Smooth muscle cell (in vitro differentiated cells): Measurements from ENCODE around the gene HPS1. TPM values are rescaled to one million over a fixed set of nuclear protein-coding genes. Genes with fewer than 3 reads are reported as not detected.

Source experiments
- DNase-seq: peaks from one replicate; lab custom pipeline; 2025; ENCODE audit not compliant: unreplicated experiment; lab: John Stamatoyannopoulos, UW
- H2AFZ ChIP-seq: fragments of 200-600 bp; sonication (generic); 2 replicates; pipeline ENCODE4 v1.6.0; 2016; ENCODE audit warnings: antibody characterized with exemption, low read depth, mild to moderate bottlenecking
- H3F3A ChIP-seq: fragments of 200-600 bp; sonication (generic); 2 replicates; pipeline ENCODE4 v1.6.0; 2017; ENCODE audit warnings: antibody characterized with exemption, low read depth
- H3K27ac ChIP-seq: fragments of 200-600 bp; sonication (generic); 2 replicates; pipeline ENCODE4 v1.5.1; 2016; ENCODE audit warnings: low read depth, mild to moderate bottlenecking
- H3K27me3 ChIP-seq: fragments of 200-600 bp; sonication (generic); 2 replicates; pipeline ENCODE4 v1.6.1; 2016; ENCODE audit warnings: low read depth, mild to moderate bottlenecking
- H3K36me3 ChIP-seq: fragments of 200-600 bp; sonication (generic); 2 replicates; pipeline ENCODE4 v1.5.1; 2016; ENCODE audit warnings: low read depth
- H3K4me1 ChIP-seq: fragments of 200-600 bp; sonication (generic); 2 replicates; pipeline ENCODE4 v1.5.1; 2016; ENCODE audit warnings: low read depth
- H3K4me2 ChIP-seq: fragments of 200-600 bp; sonication (generic); 2 replicates; pipeline ENCODE4 v1.6.0; 2016; ENCODE audit warnings: mild to moderate bottlenecking
- H3K4me3 ChIP-seq: fragments of 200-600 bp; sonication (generic); 2 replicates; pipeline ENCODE4 v1.5.1; 2016; ENCODE audit warnings: mild to moderate bottlenecking
- H3K79me2 ChIP-seq: fragments of 200-600 bp; sonication (generic); 2 replicates; pipeline ENCODE4 v1.6.0; 2016; ENCODE audit warnings: low read depth, mild to moderate bottlenecking
- H3K9ac ChIP-seq: fragments of 200-600 bp; sonication (generic); 2 replicates; pipeline ENCODE4 v1.6.0; 2016; ENCODE audit warnings: low read depth
- H3K9me3 ChIP-seq: fragments of 200-600 bp; sonication (generic); replicated peaks from 2 replicates; pipeline ENCODE4 v1.5.1; 2016; ENCODE audit warnings: low read depth
- H4K20me1 ChIP-seq: fragments of 200-600 bp; sonication (generic); 2 replicates; pipeline ENCODE4 v1.6.0; 2016; ENCODE audit warnings: low read depth
- WGBS: methylation state at CpG from one replicate; pipeline ENCODE4 v1.1.7; 2016; ENCODE audit warnings: low lambda C conversion rate; 5-methylcytosine and 5-hydroxymethylcytosine counted together
- polyA plus RNA-seq: library from polyadenylated mRNA; unstranded; fragments of >200 nt; fragmentation: Nextera tagmentation; extraction: Ambion mirVana; gene quantifications from 2 replicates; pipeline ENCODE4 v1.2.1, GENCODE V29; 2016
- total RNA-seq: library from RNA; depleted of rRNA; stranded (reverse); fragments of >200 nt; gene quantifications from 2 replicates; pipeline ENCODE4 v1.2.3, GENCODE V29; 2014
- TF ChIP-seq, protein P1 (sequence below): fragments of 200-600 bp; sonication (generic); IDR thresholded peaks from 2 replicates; pipeline ENCODE4 v1.5.1; 2017; ENCODE audit warnings: borderline replicate concordance, mild to moderate bottlenecking, antibody characterized with exemption; ENCODE audit not compliant: insufficient read depth, poor library complexity, severe bottlenecking

Gene HPS1
- total and polyA plus RNA-seq, 2 experiments from 2014 or later = 11.5 to 35.6 TPM

DNA sequence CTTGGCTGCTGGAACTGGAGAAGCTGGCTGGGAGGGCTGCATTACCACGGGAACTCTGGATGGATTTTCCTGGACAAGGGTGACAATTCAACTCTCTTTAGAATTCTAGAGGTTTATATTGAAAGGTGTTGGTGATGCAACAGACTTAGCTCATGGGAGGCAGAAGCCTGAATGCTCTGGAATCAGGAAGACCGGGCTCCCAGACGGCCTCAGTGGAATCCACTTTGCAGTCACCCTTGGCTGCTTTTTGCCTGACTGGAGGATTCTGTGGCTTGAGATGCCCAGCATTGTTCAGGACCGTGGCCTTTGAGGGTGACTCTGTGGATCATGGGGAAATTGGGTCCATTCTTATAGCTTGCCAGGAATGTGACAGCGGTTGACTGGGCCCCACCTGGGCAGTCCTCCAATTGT lies 64.0 kb downstream of the HPS1 start:
- peaks cover 7% of the 10 kb centered on the region for H3K4me1 ChIP-seq
- H3K9me3 ChIP-seq = no peaks in the 10 kb centered on the region
- no peak overlapping the region for H2AFZ ChIP-seq
- H3K79me2 ChIP-seq = no peaks in the 10 kb centered on the region
- H3F3A ChIP-seq = peaks cover 26% of the 10 kb centered on the region
- TF ChIP-seq, protein P1, sequence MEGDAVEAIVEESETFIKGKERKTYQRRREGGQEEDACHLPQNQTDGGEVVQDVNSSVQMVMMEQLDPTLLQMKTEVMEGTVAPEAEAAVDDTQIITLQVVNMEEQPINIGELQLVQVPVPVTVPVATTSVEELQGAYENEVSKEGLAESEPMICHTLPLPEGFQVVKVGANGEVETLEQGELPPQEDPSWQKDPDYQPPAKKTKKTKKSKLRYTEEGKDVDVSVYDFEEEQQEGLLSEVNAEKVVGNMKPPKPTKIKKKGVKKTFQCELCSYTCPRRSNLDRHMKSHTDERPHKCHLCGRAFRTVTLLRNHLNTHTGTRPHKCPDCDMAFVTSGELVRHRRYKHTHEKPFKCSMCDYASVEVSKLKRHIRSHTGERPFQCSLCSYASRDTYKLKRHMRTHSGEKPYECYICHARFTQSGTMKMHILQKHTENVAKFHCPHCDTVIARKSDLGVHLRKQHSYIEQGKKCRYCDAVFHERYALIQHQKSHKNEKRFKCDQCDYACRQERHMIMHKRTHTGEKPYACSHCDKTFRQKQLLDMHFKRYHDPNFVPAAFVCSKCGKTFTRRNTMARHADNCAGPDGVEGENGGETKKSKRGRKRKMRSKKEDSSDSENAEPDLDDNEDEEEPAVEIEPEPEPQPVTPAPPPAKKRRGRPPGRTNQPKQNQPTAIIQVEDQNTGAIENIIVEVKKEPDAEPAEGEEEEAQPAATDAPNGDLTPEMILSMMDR = no peak
- WGBS = 53% methylated on average over 5 of the region's 5 CpGs
- H3K27me3 ChIP-seq = no peaks in the 10 kb centered on the region
- no peaks in the 10 kb centered on the region for H3K36me3 ChIP-seq
- peak overlapping the region; percentile 12 for H3K4me2 ChIP-seq
- no peak overlapping the region for H3K4me3 ChIP-seq
- DNase-seq = no peak
- H3K27ac ChIP-seq = peak overlapping the region; percentile 57
- H4K20me1 ChIP-seq = no peaks in the 10 kb centered on the region
- H3K9ac ChIP-seq = no peak overlapping the region

DNA sequence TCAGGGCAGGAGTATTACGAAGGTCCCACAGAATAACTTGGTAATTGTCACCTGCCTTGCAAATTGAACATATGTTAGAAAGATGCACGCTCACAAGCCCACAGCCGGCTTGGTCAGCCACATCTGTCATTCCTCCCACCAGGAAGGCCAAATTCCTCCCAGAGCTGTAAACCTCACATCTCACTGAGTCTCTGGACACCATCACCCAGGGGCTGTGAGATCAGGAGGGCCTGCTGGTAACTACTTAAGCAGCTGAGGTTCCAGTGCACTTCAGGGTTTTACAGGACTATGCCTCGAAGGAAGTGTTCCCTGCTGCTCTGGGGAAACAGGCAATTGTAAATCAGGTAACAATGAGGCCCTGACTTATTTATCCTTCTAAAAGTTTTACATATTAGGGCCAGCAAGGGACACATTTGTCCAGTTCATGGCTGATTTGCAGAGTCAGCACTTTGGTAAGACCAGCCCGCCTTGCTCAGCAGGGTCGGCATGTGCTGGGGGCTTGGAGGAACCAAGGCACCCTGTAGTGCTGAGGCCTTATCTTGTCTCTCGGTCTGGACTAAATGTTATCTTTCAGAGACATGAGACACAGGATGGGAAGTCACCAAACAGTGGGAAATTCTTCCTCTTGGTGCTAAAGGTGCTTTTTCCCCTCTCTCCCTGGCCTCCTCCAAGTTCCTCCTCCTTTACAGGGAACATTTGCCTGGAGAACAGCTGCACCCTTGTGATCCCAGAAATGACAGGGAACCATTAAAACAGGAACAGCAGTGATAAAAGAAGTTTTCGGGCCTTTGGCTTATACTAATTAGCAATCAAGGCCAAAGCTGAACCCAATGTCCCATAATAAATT lies 66.0 kb downstream of the HPS1 start:
- no peaks in the 10 kb centered on the region for H3K36me3 ChIP-seq
- no peak for DNase-seq
- H3K9me3 ChIP-seq = no peaks in the 10 kb centered on the region
- peak overlapping the region; percentile 11 for H3K4me2 ChIP-seq
- TF ChIP-seq, protein P1 = no peak
- peaks cover 7% of the 10 kb centered on the region for H3K4me1 ChIP-seq
- no peaks in the 10 kb centered on the region for H3K79me2 ChIP-seq
- no peaks in the 10 kb centered on the region for H4K20me1 ChIP-seq
- no peak overlapping the region for H3K4me3 ChIP-seq
- WGBS = 28% methylated on average over 8 of the region's 8 CpGs
- peaks cover 26% of the 10 kb centered on the region for H3F3A ChIP-seq
- no peak overlapping the region for H3K9ac ChIP-seq
- H3K27me3 ChIP-seq = no peaks in the 10 kb centered on the region
- H2AFZ ChIP-seq = no peak overlapping the region
- peak overlapping the region; percentile 24 for H3K27ac ChIP-seq

DNA sequence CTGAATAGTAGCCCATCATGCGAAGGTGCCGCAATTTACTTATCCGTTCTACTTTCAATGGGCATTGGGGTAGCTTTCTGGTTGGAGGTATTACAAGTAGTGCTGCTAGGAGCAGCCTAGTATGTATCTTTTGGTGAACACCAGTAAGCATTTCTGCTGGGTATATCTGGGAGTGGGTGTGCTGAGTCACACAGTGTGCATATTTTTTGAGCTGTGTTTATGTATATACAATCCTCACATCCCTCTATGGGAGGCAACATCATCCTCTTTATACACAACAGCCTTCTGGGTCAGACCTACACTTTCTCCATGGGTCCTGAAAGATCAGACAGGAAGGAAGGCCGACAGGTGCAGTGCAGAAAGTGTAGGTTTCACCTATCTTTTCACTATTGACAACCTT lies 68.0 kb downstream of the HPS1 start:
- TF ChIP-seq, protein P1 = no peak
- no peaks in the 10 kb centered on the region for H4K20me1 ChIP-seq
- H3K4me2 ChIP-seq = peak overlapping the region; percentile 41
- H3K4me3 ChIP-seq = no peak overlapping the region
- H3K9me3 ChIP-seq = no peaks in the 10 kb centered on the region
- no peak overlapping the region for H3K9ac ChIP-seq
- no peak for DNase-seq
- WGBS = 81% methylated on average over 4 of the region's 4 CpGs
- peaks cover 15% of the 10 kb centered on the region for H3K4me1 ChIP-seq
- H3K36me3 ChIP-seq = no peaks in the 10 kb centered on the region
- peak overlapping the region; percentile 32 for H3K27ac ChIP-seq
- no peak overlapping the region for H2AFZ ChIP-seq
- H3K79me2 ChIP-seq = no peaks in the 10 kb centered on the region
- H3F3A ChIP-seq = peaks cover 37% of the 10 kb centered on the region
- H3K27me3 ChIP-seq = no peaks in the 10 kb centered on the region
